HG03103 (cell line): ENCODE results near the gene CSHL1.
"Not testable (repeated sequence)": the region's sequence is repeated elsewhere in the genome, so short reads cannot be mapped to it uniquely, and the experiment has no call there.

ENCODE experiments used
- ATAC-seq: cut with Tn5 transposase; IDR thresholded peaks from one replicate; pipeline ENCODE4 v1.9.1; 2021; ENCODE audit warnings: low read depth; ENCODE audit not compliant: unreplicated experiment

CSHL1 gene

GRCh38 chr17:63892316-63893037 is 18.6 kb downstream of the CSHL1 start:
- not testable (repeated sequence) for ATAC-seq

- ATAC-seq = not testable (repeated sequence)
Observed at GRCh38 chr17:63889026-63889848, 21.8 kb downstream of the CSHL1 start.

- not testable (repeated sequence) for ATAC-seq
Observed at GRCh38 chr17:63885119-63885518, 25.9 kb downstream of the CSHL1 start.

GRCh38 chr17:63882626-63883126 is 28.4 kb downstream of the CSHL1 start:
- ATAC-seq = not testable (repeated sequence)

GRCh38 chr17:63881935-63882601 is 29.0 kb downstream of the CSHL1 start, which contains the start of gene GH2:
TSS of gene GH2 (minus strand) at chr17:63881944. CDS start at chr17:63881801, 143 bp downstream.
- ATAC-seq = no peak

- not testable (repeated sequence) for ATAC-seq
Observed at GRCh38 chr17:63881337-63881736, 29.7 kb downstream of the CSHL1 start.

- no peak for ATAC-seq
Observed at GRCh38 chr17:63880706-63881105, 30.4 kb downstream of the CSHL1 start.

GRCh38 chr17:63878413-63878812 is 32.6 kb downstream of the CSHL1 start:
- ATAC-seq = not testable (repeated sequence)

- ATAC-seq = not testable (repeated sequence)
Observed at GRCh38 chr17:63874693-63875092, 36.4 kb downstream of the CSHL1 start.

- not testable (repeated sequence) for ATAC-seq
Observed at GRCh38 chr17:63874061-63874626, 36.9 kb downstream of the CSHL1 start.

GRCh38 chr17:63873577-63873976 is 37.5 kb downstream of the CSHL1 start, which contains the start of gene CSH2:
TSS of gene CSH2 (minus strand) at chr17:63873677. CDS start at chr17:63873614, 63 bp downstream.
- ATAC-seq = not testable (repeated sequence)

GRCh38 chr17:63871646-63872365 is 39.3 kb downstream of the CSHL1 start:
- not testable (repeated sequence) for ATAC-seq

GRCh38 chr17:63870292-63870665 is 40.8 kb downstream of the CSHL1 start:
- not testable (repeated sequence) for ATAC-seq

- ATAC-seq = not testable (repeated sequence)
Observed at GRCh38 chr17:63869491-63870291, 41.4 kb downstream of the CSHL1 start.

- ATAC-seq = not testable (repeated sequence)
Observed at GRCh38 chr17:63866625-63867024, 44.4 kb downstream of the CSHL1 start.
